Right cardiac atrium (tissue), 5 donors: Measurements from ENCODE around the gene C20orf204. TPM values are rescaled to one million over a fixed set of nuclear protein-coding genes. Genes with fewer than 3 reads are reported as not detected.
"Not testable (repeated sequence)": the region's sequence is repeated elsewhere in the genome, so short reads cannot be mapped to it uniquely, and the experiment has no call there.

Source experiments
- ATAC-seq, 2 donors: fragments of 200-7000 bp; cut with Tn5 transposase; one replicate each; pipeline versions ENCODE4 v1.8.0 to v1.9.1; 2020; ENCODE audit warnings: moderate library complexity in 2 of 2, mild to moderate bottlenecking in 1 of 2
- DNase-seq, 3 donors: peaks; one replicate each; pipeline ENCODE4 v3.0.0-alpha.2; 2020
- H3K27ac ChIP-seq: one replicate; pipeline ENCODE4 v1.5.1; 2013; ENCODE audit warnings: mild to moderate bottlenecking, low read length, control low read depth, moderate library complexity
- H3K27me3 ChIP-seq: one replicate; pipeline ENCODE4 v1.6.1; 2013; ENCODE audit not compliant: control insufficient read depth, insufficient read depth
- H3K4me1 ChIP-seq: one replicate; pipeline ENCODE4 v1.6.1; 2013; ENCODE audit warnings: low read length; ENCODE audit not compliant: control insufficient read depth, insufficient read depth
- H3K4me3 ChIP-seq: one replicate; pipeline ENCODE4 v1.5.1; 2013; ENCODE audit warnings: low read length, control low read depth
- H3K9me3 ChIP-seq: one replicate; pipeline ENCODE4 v1.6.1; 2013; ENCODE audit warnings: low read length; ENCODE audit not compliant: control insufficient read depth
- WGBS: extraction: QIAGEN DNeasy Blood & Tissue Kit; methylation state at CpG from one replicate; pipeline ENCODE4 v1.1.7; 2013; 5-methylcytosine and 5-hydroxymethylcytosine counted together
- intact Hi-C, 4 donors: fragments of 100-400 bp; cut with DNase I; formaldehyde crosslinking; loops; one replicate each; pipeline versions ENCODE4 v1.11.0 to v1.14.0; 2022 to 2023
- polyA plus RNA-seq: library from polyadenylated mRNA; stranded (reverse); fragments of 200-250 nt; gene quantifications from one replicate; pipeline ENCODE4 v1.2.3, GENCODE V29; 2013
- total RNA-seq, 4 donors: library from RNA; stranded (reverse); fragmentation: NEBNext Ultra II Directional; extraction: Animal tissue kit (Norgen Biotek cat#: 25700); gene quantifications; one replicate each; pipeline ENCODE4 v1.2.1, GENCODE V29; 2021
- donor health status: healthy with polysubstance abuse.
- donor health status: DM: no; HTN: yes; CAD: no.
- donor health status: DM: no; HTN: no; CAD: no.
- donor health status: DM: no; HTN: yes; CAD: no; lungs with severe emphysema.
- donor health status: DM: yes; HTN: yes; CAD: no.

C20orf204 gene
- total and polyA plus RNA-seq, 5 donors = 0.21 to 0.82 (median 0.46) TPM

DNA sequence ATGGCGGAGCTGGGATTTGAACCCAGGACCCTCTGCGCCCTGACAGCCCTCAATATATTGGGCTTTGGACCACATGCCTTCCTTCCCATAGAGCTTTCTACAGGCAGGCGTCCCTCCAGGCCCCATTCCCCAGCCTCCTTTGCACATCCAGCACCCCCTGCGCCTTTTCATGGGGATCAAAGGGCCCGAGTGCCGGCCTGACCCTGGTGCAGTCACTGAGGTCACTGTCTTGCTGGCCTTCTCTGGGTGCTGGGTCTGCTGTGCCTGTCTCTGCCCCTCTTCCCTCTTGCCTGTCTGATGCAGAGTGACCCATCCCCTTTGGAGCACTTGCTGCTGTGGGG is 45.6 kb downstream of the C20orf204 start:
- peak in 1 of 3 donors; percentile 42 for DNase-seq
- intact Hi-C loops = loop anchor here in 1 of 4 donors (5.0 kb wide), 1 partner anchor 41 kb away; no protein-coding TSS in a partner anchor
- WGBS = 91% methylated on average over 6 of the region's 6 CpGs

DNA sequence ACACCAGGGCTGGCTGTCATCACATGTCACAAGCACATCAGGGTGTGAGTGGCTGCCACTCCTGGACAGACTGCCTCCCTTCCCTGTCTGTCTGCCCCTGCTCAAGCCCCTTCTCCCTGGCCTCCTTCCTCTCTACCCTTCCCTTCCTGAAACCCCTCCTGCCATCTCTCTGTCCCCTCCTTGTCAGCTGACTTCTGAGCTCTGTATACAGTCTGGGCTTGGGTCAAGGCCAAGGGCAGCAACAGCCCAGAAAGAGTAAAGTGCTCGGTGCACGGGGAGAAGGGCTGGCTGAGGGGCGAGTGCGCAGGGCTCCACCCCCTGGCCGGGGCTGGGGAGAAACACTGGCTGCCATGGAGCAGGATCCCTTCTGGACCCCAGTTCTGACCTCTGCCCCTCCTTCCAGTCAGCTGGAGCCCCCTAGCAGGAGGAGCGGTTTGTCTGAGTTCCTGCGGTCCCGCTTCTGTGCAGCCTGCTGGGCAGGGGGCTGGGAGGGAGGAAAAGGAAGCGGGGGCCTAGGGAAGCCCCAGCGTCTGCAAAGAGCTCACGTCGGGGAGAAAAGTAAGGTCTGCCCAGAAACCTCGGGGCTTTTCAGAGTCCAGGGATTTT is 46.2 kb downstream of the C20orf204 start:
- 22% methylated on average over 13 of the region's 13 CpGs for WGBS
- intact Hi-C loops = loop anchor here in 1 of 4 donors (5.0 kb wide), 1 partner anchor 40 kb away; no protein-coding TSS in a partner anchor
- no peaks in the 10 kb centered on the region for H3K9me3 ChIP-seq
- no peak overlapping the region for H3K27ac ChIP-seq
- no peak overlapping the region for H3K4me3 ChIP-seq
- DNase-seq (peak in 1 of 3 donors; percentile 68), ATAC-seq (no peak)
- H3K27me3 ChIP-seq = no peaks in the 10 kb centered on the region
- no peaks in the 10 kb centered on the region for H3K4me1 ChIP-seq

More for the DNA sequence above, 45.6 kb downstream of the C20orf204 start:
- H3K27ac ChIP-seq = no peak overlapping the region
- no peaks in the 10 kb centered on the region for H3K4me1 ChIP-seq
- H3K27me3 ChIP-seq = no peaks in the 10 kb centered on the region
- no peaks in the 10 kb centered on the region for H3K9me3 ChIP-seq
- ATAC-seq = no peak
- H3K4me3 ChIP-seq = no peak overlapping the region

- no peaks in the 10 kb centered on the region for H3K27me3 ChIP-seq
- no peak for ATAC-seq
- no peaks in the 10 kb centered on the region for H3K4me1 ChIP-seq
- peak overlapping the region; percentile 71 for H3K4me3 ChIP-seq
- no peaks in the 10 kb centered on the region for H3K9me3 ChIP-seq
- intact Hi-C loops = loop anchor here in 1 of 4 donors (5.0 kb wide), 1 partner anchor 39 kb away; no protein-coding TSS in a partner anchor
- WGBS = 20% methylated on average over 13 of the region's 13 CpGs
- DNase-seq = peak in 1 of 3 donors; percentile 41
- no peak overlapping the region for H3K27ac ChIP-seq
Measured at GRCh38 chr20:64082820-64083377, 46.9 kb downstream of the C20orf204 start.

DNA sequence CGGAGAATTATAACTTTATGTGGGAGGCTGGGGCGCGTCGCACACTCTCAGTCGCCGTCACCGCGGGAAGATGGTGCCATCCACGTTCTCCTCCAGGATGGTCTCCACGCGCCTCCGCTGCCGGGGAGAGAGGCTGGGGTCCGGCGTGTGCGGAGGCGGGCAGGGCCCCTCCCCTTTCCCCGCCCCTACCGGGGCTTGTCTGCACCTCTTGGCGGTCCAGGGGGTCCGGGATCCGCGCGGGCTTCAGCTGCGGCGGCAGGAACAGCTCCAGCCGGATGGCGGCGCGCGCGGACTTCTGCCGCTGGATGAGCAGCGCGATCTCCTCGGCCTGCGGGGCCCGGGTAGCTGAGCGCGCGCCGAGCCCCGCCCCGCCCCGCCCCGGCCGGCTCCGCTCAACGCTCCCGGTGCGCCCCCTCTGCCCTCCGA is 47.4 kb downstream of the C20orf204 start:
- Histone ChIP-seq H3K4me3 (peak overlapping the region; percentile 71), H3K27ac (no peak overlapping the region), H3K4me1 (no peaks in the 10 kb centered on the region), H3K27me3 (no peaks in the 10 kb centered on the region), H3K9me3 (no peaks in the 10 kb centered on the region)
- intact Hi-C loops = loop anchor here in 1 of 4 donors (5.0 kb wide), 1 partner anchor 39 kb away; no protein-coding TSS in a partner anchor
- under 1% methylated on average over 52 of the region's 52 CpGs for WGBS
- ATAC-seq = peak; percentile 44 to 48
- peak; percentile 77 to 93 (median 89) for DNase-seq

DNA sequence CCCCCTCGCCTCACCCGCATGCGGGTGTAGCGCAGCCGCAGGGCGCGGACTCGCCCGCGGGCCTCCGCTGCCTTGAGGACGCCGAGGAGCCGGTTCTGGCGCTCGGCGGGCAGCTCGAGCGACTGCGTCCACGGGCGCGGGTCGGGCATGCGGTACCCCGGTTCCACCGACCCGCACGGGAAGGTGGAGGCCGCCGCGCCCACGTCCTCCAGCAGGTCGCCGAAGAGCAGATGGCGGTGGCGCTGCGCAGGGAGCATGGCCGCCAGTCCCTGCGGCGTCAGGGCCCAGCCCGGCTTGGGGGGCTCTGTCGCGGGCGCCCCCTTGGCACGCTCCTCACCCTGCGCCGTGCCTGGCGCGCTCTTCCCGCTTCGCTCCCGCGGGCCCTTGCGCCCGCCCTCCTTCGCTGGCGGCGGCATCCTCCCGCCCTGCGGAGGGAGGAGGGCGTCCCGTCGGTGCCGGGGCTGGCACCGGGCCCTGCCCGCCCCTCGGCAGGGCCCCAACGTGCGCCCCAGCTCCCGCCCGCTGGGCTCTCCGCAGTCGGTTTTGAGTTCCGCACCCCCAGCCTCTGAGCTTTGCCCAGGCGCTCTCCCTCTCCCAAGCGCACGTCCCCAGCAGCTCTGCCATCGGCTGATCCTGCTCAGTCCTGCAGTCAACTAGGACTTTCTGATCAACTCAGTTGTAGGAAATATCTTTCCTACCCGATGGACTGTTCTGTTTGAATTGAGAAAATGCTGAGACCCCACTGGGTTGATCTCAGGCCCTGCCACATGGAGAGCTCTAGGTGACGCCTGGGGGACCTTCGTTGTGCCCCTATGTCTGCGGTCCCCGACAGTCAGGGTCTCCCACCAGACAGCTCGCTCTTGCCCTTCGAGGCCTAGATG is 48.1 kb downstream of the C20orf204 start, which contains the start of gene LKAAEAR1:
TSS of gene LKAAEAR1 (minus strand) at position 595 of the 881 bp plus-strand sequence. CDS start at position 416, 179 bp downstream.
- H3K9me3 ChIP-seq = no peaks in the 10 kb centered on the region
- no peak within 1 kb of the TSS for H3K27ac ChIP-seq
- no peaks in the 10 kb centered on the region for H3K27me3 ChIP-seq
- H3K4me3 ChIP-seq = peak within 1 kb of the TSS; percentile 71
- WGBS = 2% methylated on average over 86 of the region's 86 CpGs
- DNase-seq = peak in 2 of 3 donors; percentile 51 to 58
- ATAC-seq = no peak
- no peaks in the 10 kb centered on the region for H3K4me1 ChIP-seq
- intact Hi-C loops = loop anchor here in 1 of 4 donors (5.0 kb wide), 1 partner anchor 38 kb away; no protein-coding TSS in a partner anchor

DNA sequence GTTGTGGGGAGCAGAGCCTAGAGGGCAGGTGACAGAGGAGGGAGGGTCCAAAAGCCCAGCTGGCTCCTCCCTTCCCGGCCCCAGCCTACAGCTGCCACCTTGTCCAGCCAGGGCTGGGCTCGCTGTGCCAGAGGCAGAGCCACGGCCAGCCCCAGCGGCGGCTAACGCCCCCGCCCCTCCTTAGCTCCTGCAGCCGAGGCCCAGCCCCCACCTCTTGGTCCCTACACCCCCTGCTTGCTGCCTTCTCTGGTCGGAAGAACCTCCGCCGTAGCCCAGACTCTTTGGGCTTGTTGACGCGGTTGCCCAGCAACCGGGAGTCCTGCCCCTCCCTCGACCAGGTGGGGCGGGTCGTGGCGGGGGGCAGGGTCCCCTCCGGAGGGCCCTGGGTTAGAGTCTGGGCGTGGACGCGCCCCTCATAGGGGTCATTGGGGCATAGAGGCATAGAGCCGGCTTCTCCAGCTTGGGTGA is 48.7 kb downstream of the C20orf204 start:
- ATAC-seq = no peak
- H3K4me1 ChIP-seq = no peaks in the 10 kb centered on the region
- WGBS = 12% methylated on average over 23 of the region's 23 CpGs
- H3K9me3 ChIP-seq = no peaks in the 10 kb centered on the region
- intact Hi-C loops = loop anchor here in 1 of 4 donors (5.0 kb wide), 1 partner anchor 38 kb away; no protein-coding TSS in a partner anchor
- H3K27ac ChIP-seq = no peak overlapping the region
- DNase-seq = peak in 1 of 3 donors; percentile 47
- H3K4me3 ChIP-seq = no peak overlapping the region
- no peaks in the 10 kb centered on the region for H3K27me3 ChIP-seq

DNA sequence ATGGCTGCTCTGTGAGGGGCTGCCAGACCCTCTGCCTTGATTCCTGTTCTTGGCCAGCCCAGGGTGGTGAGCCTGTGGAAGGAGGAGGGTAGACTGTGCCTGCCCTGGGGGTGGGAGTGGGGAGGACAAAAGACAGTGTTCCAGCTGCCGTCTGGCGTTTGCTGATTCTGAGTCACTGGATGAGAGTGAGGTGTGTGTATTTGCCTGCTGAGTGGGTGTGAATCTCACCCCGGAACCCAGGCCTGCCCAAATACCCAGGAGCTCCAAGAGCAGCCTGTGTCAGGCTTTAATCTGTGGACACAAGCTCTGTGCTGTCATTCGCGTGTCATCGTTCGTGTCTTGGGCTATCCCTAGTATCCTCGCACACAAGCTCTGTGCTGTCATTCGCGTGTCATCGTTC is 50.8 kb downstream of the C20orf204 start:
- 93% methylated on average over 10 of the region's 11 CpGs for WGBS
- no peaks in the 10 kb centered on the region for H3K27me3 ChIP-seq
- H3K9me3 ChIP-seq = no peaks in the 10 kb centered on the region
- no peak for ATAC-seq
- H3K4me1 ChIP-seq = no peaks in the 10 kb centered on the region
- intact Hi-C loops = no loop called here
- DNase-seq = no peak
- no peak overlapping the region for H3K4me3 ChIP-seq
- no peak overlapping the region for H3K27ac ChIP-seq

- H3K4me3 ChIP-seq, H3K4me1 ChIP-seq, intact Hi-C loops, ATAC-seq, H3K27me3 ChIP-seq, DNase-seq, H3K27ac ChIP-seq, H3K9me3 ChIP-seq: not testable (repeated sequence)
- 97% methylated on average over 6 of the region's 36 CpGs for WGBS
Measured at GRCh38 chr20:64087226-64087825, 51.3 kb downstream of the C20orf204 start.

DNA sequence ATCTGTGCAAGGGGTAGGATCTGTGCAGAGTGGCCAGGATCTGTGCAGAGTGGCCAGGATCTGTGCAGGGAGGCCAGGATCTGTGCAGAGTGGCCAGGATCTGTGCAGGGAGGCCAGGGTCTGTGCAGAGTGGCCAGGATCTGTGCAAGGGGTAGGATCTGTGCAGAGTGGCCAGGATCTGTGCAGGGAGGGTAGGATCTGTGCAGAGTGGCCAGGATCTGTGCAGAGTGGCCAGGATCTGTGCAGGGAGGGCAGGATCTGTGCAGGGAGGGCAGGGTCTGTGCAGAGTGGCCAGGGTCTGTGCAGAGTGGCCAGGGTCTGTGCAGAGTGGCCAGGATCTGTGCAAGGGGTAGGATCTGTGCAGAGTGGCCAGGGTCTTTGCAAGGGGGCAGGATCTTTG is 52.6 kb downstream of the C20orf204 start:
- intact Hi-C loops, H3K27ac ChIP-seq, H3K4me1 ChIP-seq, ATAC-seq, H3K27me3 ChIP-seq, H3K4me3 ChIP-seq, H3K9me3 ChIP-seq: not testable (repeated sequence)
- DNase-seq = peak in 1 of 3 donors; percentile 34
